SK-N-SH (cell line): ENCODE results near the gene CDC42. TPM values are rescaled to one million over a fixed set of nuclear protein-coding genes. Genes with fewer than 3 reads are reported as not detected.

ENCODE experiments used
- CTCF ChIA-PET: fragments of 300-600, 350-600 bp; formaldehyde crosslinking; extraction: SDS; loops from one replicate; lab custom pipeline; 2021; lab: Yijun Ruan, JAX
- POLR2A ChIA-PET: fragments of 350-600 bp; sonication (Branson Sonifier 250); formaldehyde crosslinking; extraction: SDS; loops from one replicate; lab custom pipeline; 2020; ENCODE audit warnings: antibody characterized with exemption, inconsistent platforms; lab: Yijun Ruan, JAX
- DNase-seq: peaks from one replicate; pipeline ENCODE4 v3.0.0; 2012
- H2AFZ ChIP-seq: fragments of 200-600 bp; sonication (generic); 2 replicates; pipeline ENCODE4 v1.8.1; 2016; ENCODE audit warnings: antibody characterized with exemption, mild to moderate bottlenecking, low read depth
- H3F3A ChIP-seq: fragments of 200-600 bp; sonication (generic); replicated peaks from 2 replicates; pipeline ENCODE3; 2016; ENCODE audit warnings: antibody characterized with exemption, mild to moderate bottlenecking; ENCODE audit not compliant: insufficient read depth
- H3K27ac ChIP-seq, 2 experiments: fragments of 200-500 bp in 1 of 2; fragments of 200-600 bp in 1 of 2; sonication (Bioruptor generic) in 1 of 2; sonication (generic), shearing (Covaris generic) in 1 of 2; 2 replicates each; pipeline versions ENCODE4 v1.5.1 to v1.6.1; 2014 to 2016; ENCODE audit warnings: low read depth in 2 of 2, inconsistent platforms in 1 of 2, low read length in 1 of 2, mild to moderate bottlenecking in 1 of 2, mixed read lengths in 1 of 2
- H3K27me3 ChIP-seq: fragments of 200-600 bp; sonication (generic), shearing (Covaris generic); 2 replicates; pipeline ENCODE4 v1.6.1; 2016; ENCODE audit warnings: mixed run types; ENCODE audit not compliant: insufficient read depth
- H3K36me3 ChIP-seq, 2 experiments: fragments of 200-500 bp in 1 of 2; fragments of 200-600 bp in 1 of 2; sonication (Bioruptor generic) in 1 of 2; sonication (generic) in 1 of 2; replicated peaks in 1 of 2; 2 replicates each; pipeline versions ENCODE3 to v1.5.1; 2014 to 2016; ENCODE audit warnings: low read length in 1 of 2, mild to moderate bottlenecking in 1 of 2; ENCODE audit not compliant: insufficient read depth in 2 of 2, control insufficient read depth in 1 of 2
- H3K4me1 ChIP-seq, 2 experiments: fragments of 200-500 bp in 1 of 2; fragments of 200-600 bp in 1 of 2; sonication (Bioruptor generic) in 1 of 2; sonication (generic), shearing (Covaris generic) in 1 of 2; 2 replicates each; pipeline versions ENCODE4 v1.5.1 to v1.6.1; 2014 to 2016; ENCODE audit warnings: low read depth in 1 of 2, low read length in 1 of 2, mixed run types in 1 of 2; ENCODE audit not compliant: insufficient read depth in 2 of 2, control insufficient read depth in 1 of 2
- H3K4me2 ChIP-seq: fragments of 200-600 bp; sonication (generic), shearing (Covaris generic); 2 replicates; pipeline ENCODE4 v1.6.1; 2017; ENCODE audit warnings: mixed run types
- H3K4me3 ChIP-seq, 2 experiments: fragments of 200-500 bp in 1 of 2; fragments of 200-600 bp in 1 of 2; sonication (Bioruptor generic) in 1 of 2; sonication (generic), shearing (Covaris generic) in 1 of 2; 2 replicates each; pipeline versions ENCODE4 v1.5.1 to v1.8.1; 2014 to 2016; ENCODE audit warnings: low read depth in 2 of 2, inconsistent platforms in 1 of 2, low read length in 1 of 2, mild to moderate bottlenecking in 1 of 2, mixed read lengths in 1 of 2, moderate library complexity in 1 of 2
- H3K79me2 ChIP-seq: fragments of 200-600 bp; sonication (generic); 2 replicates; pipeline ENCODE4 v1.8.1; 2017; ENCODE audit warnings: mild to moderate bottlenecking; ENCODE audit not compliant: insufficient read depth
- H3K9ac ChIP-seq: fragments of 200-600 bp; sonication (generic); 2 replicates; pipeline ENCODE4 v1.6.1; 2017; ENCODE audit warnings: mixed run types
- H3K9me2 ChIP-seq: fragments of 200-600 bp; sonication (generic); 2 replicates; pipeline ENCODE4 v1.6.1; 2017; ENCODE audit warnings: mixed run types
- H3K9me3 ChIP-seq: fragments of 200-600 bp; sonication (generic); 2 replicates; pipeline ENCODE4 v1.6.1; 2017; ENCODE audit warnings: mixed run types, mild to moderate bottlenecking, moderate library complexity
- H4K20me1 ChIP-seq: fragments of 200-600 bp; sonication (generic); 2 replicates; pipeline ENCODE4 v1.6.1; 2017; ENCODE audit warnings: mild to moderate bottlenecking, mixed run types; ENCODE audit not compliant: insufficient read depth
- ELF1 ChIP-seq: IDR thresholded peaks from 2 replicates; pipeline ENCODE4 v1.4.0; 2012
- EP300 ChIP-seq, 2 experiments: IDR thresholded peaks; 2 replicates each; pipeline versions ENCODE4 v1.4.0 to v1.6.1; 2012; ENCODE audit warnings: borderline replicate concordance in 1 of 2, low read depth in 1 of 2, low read length in 1 of 2
- GATA2 ChIP-seq: sonication (generic); formaldehyde crosslinking; IDR thresholded peaks from 2 replicates; pipeline ENCODE4 v1.5.0; 2020; ENCODE audit warnings: mild to moderate bottlenecking, missing genetic modification reagents
- JUND ChIP-seq: IDR thresholded peaks from 2 replicates; pipeline ENCODE4 v1.4.0; 2012
- MEF2A ChIP-seq: IDR thresholded peaks from 2 replicates; pipeline ENCODE4 v1.4.0; 2012; ENCODE audit warnings: low read depth, borderline replicate concordance
- NFIC ChIP-seq: IDR thresholded peaks from 2 replicates; pipeline ENCODE4 v1.4.0; 2012; ENCODE audit warnings: borderline replicate concordance
- NRF1 ChIP-seq: IDR thresholded peaks from 2 replicates; pipeline ENCODE4 v1.6.1; 2012; ENCODE audit warnings: low read depth, mild to moderate bottlenecking, low read length
- POLR2AphosphoS5 ChIP-seq: IDR thresholded peaks from 2 replicates; pipeline ENCODE4 v1.6.1; 2012; ENCODE audit warnings: low read depth, low read length
- RFX5 ChIP-seq: IDR thresholded peaks from 2 replicates; pipeline ENCODE4 v1.6.1; 2012; ENCODE audit warnings: mild to moderate bottlenecking, improper control_type of control experiment, low read length
- RXRA ChIP-seq: IDR thresholded peaks from 2 replicates; pipeline ENCODE4 v1.4.0; 2012; ENCODE audit warnings: low read depth, mild to moderate bottlenecking, borderline replicate concordance
- SMC3 ChIP-seq: IDR thresholded peaks from 2 replicates; pipeline ENCODE4 v1.6.1; 2012; ENCODE audit warnings: low read depth, low read length, improper control_type of control experiment
- TAF1 ChIP-seq: IDR thresholded peaks from 2 replicates; pipeline ENCODE4 v1.6.1; 2012; ENCODE audit warnings: low read depth, mild to moderate bottlenecking, low read length, moderate library complexity, borderline replicate concordance
- TCF12 ChIP-seq: IDR thresholded peaks from 2 replicates; pipeline ENCODE4 v1.4.0; 2012
- YY1 ChIP-seq: IDR thresholded peaks from 2 replicates; pipeline ENCODE4 v1.4.0; 2012; ENCODE audit warnings: low read depth, mild to moderate bottlenecking
- WGBS: methylation state at CpG from one replicate; pipeline ENCODE4 v1.1.6; 2017; ENCODE audit warnings: low lambda C conversion rate; 5-methylcytosine and 5-hydroxymethylcytosine counted together
- polyA plus RNA-seq, 3 experiments: library from polyadenylated mRNA; depleted of rRNA; stranded (reverse); fragments of >200 nt; gene quantifications; 2 replicates each; pipeline ENCODE4 v1.2.3, GENCODE V29; 2012
- TF ChIP-seq, protein P1 (sequence below): IDR thresholded peaks from 2 replicates; pipeline ENCODE4 v1.6.1; 2012; ENCODE audit warnings: mild to moderate bottlenecking, low read depth, low read length, moderate library complexity
- TF ChIP-seq, protein P2 (sequence below): fragments of 150-350 bp; IDR thresholded peaks from 2 replicates; pipeline ENCODE4 v1.6.1; 2017; ENCODE audit warnings: antibody characterized with exemption, low read length, low read depth, borderline replicate concordance
- TF ChIP-seq, protein P3 (sequence below): IDR thresholded peaks from 2 replicates; pipeline ENCODE4 v1.4.0; 2012; ENCODE audit warnings: low read depth, borderline replicate concordance
- TF ChIP-seq, protein P4 (sequence below): fragments of 150-350 bp; IDR thresholded peaks from 2 replicates; pipeline ENCODE4 v1.6.1; 2016; ENCODE audit warnings: mild to moderate bottlenecking, low read depth, low read length

The CDC42 gene
- polyA plus RNA-seq, 1 of the 3 experiments (the other 2 are of a cell fraction), result 113 TPM

DNA sequence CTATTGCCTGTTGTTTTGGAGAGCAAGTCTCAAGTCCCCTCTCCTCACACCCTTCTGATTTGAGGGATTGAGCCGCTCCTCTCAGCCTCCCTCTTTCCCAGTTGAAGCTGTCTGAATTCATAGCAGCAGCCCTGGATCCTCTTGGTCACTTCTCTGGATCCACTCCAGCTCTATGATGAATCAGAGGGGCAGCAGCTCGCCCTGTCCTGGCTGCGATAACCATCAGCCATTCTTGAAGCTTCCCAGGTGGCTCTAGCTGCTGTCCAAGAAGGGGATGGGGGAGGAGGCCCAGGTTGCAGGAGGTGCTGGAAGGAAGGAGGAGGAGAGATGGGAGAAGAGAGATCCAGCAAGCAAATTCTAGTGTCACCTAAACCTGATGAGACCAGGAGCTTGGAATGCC, 59.1 kb downstream of the CDC42 start (continued):
- TF ChIP-seq, protein P1, sequence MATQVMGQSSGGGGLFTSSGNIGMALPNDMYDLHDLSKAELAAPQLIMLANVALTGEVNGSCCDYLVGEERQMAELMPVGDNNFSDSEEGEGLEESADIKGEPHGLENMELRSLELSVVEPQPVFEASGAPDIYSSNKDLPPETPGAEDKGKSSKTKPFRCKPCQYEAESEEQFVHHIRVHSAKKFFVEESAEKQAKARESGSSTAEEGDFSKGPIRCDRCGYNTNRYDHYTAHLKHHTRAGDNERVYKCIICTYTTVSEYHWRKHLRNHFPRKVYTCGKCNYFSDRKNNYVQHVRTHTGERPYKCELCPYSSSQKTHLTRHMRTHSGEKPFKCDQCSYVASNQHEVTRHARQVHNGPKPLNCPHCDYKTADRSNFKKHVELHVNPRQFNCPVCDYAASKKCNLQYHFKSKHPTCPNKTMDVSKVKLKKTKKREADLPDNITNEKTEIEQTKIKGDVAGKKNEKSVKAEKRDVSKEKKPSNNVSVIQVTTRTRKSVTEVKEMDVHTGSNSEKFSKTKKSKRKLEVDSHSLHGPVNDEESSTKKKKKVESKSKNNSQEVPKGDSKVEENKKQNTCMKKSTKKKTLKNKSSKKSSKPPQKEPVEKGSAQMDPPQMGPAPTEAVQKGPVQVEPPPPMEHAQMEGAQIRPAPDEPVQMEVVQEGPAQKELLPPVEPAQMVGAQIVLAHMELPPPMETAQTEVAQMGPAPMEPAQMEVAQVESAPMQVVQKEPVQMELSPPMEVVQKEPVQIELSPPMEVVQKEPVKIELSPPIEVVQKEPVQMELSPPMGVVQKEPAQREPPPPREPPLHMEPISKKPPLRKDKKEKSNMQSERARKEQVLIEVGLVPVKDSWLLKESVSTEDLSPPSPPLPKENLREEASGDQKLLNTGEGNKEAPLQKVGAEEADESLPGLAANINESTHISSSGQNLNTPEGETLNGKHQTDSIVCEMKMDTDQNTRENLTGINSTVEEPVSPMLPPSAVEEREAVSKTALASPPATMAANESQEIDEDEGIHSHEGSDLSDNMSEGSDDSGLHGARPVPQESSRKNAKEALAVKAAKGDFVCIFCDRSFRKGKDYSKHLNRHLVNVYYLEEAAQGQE, result 0 out of 2 replicates have a peak, but pooled peaks have one; percentile 63
- peak; percentile 79 for TF ChIP-seq POLR2AphosphoS5
- TF ChIP-seq, protein P2, sequence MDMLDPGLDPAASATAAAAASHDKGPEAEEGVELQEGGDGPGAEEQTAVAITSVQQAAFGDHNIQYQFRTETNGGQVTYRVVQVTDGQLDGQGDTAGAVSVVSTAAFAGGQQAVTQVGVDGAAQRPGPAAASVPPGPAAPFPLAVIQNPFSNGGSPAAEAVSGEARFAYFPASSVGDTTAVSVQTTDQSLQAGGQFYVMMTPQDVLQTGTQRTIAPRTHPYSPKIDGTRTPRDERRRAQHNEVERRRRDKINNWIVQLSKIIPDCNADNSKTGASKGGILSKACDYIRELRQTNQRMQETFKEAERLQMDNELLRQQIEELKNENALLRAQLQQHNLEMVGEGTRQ, result no peak
- TF ChIP-seq YY1, result no peak
- TF ChIP-seq EP300 (IDR thresholded peaks at IDR 0.05; ENCODE audit: borderline replicate concordance in 1 of 2, low read depth in 1 of 2, low read length in 1 of 2), result peak; percentile 49 to 63; a peak in 3 of 4 replicates
- no peak; the same call in 1 of the 2 replicates for TF ChIP-seq RXRA
- no peak for TF ChIP-seq SMC3
- peak; percentile 99 for TF ChIP-seq TCF12
- no peak for TF ChIP-seq ELF1
- peak; percentile 94 for TF ChIP-seq NFIC
- no peak for TF ChIP-seq TAF1
- TF ChIP-seq, protein P3, sequence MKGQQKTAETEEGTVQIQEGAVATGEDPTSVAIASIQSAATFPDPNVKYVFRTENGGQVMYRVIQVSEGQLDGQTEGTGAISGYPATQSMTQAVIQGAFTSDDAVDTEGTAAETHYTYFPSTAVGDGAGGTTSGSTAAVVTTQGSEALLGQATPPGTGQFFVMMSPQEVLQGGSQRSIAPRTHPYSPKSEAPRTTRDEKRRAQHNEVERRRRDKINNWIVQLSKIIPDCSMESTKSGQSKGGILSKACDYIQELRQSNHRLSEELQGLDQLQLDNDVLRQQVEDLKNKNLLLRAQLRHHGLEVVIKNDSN, result no peak

DNA sequence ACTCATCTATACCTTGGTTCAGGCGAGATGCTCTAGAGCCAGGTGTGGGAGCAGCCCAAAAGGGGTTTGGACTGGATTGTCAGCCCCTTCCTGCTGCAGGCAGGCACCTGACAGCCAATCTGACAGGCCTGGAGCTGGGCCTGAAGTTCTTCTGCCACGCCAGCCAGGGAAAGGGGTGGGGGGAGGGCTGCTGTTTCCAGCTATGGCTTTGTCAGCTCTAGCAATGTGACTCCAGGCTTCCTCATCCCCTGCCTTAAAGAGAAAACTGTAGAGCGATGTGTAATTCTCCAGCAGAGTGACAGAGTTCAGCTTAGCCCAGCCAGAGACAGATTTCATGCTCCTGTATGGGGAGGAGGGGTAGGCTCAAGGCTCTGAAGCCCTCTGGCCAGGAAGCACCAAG, 60.0 kb downstream of the CDC42 start:
- DNase-seq, result no peak
- Histone ChIP-seq H3K4me2 (no peak overlapping the region), H3K4me1 (peaks cover 18 to 68% of the 10 kb centered on the region in 2 experiments), H3K4me3 (no peak overlapping the region), H2AFZ (no peak overlapping the region), H3K27me3 (no peaks in the 10 kb centered on the region), H3K9me2 (no peaks in the 10 kb centered on the region), H3F3A (no peaks in the 10 kb centered on the region), H3K79me2 (peaks cover 51% of the 10 kb centered on the region), H3K9me3 (no peaks in the 10 kb centered on the region), H3K36me3 (peaks cover 26 to 28% of the 10 kb centered on the region in 2 experiments), H4K20me1 (peaks cover 100% of the 10 kb centered on the region), H3K27ac (peak overlapping the region in 1 of 2 experiments; percentile 47; a peak in 1 of 4 replicates), H3K9ac (no peak overlapping the region)
- WGBS, result 94% methylated on average over 2 of the region's 3 CpGs
- CTCF ChIA-PET, result interaction anchor here (0.6 to 1.2 kb wide), 6 partner anchors 9 to 304 kb away, joined by 3 to 5 read pairs (median 4); no protein-coding TSS in a partner anchor
- POLR2A ChIA-PET, result no interaction called here
- TF ChIP-seq, protein P3, result no peak
- TF ChIP-seq TAF1, result no peak
- TF ChIP-seq, protein P4, sequence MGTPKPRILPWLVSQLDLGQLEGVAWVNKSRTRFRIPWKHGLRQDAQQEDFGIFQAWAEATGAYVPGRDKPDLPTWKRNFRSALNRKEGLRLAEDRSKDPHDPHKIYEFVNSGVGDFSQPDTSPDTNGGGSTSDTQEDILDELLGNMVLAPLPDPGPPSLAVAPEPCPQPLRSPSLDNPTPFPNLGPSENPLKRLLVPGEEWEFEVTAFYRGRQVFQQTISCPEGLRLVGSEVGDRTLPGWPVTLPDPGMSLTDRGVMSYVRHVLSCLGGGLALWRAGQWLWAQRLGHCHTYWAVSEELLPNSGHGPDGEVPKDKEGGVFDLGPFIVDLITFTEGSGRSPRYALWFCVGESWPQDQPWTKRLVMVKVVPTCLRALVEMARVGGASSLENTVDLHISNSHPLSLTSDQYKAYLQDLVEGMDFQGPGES, result no peak
- TF ChIP-seq, protein P2, result no peak
- no peak for TF ChIP-seq MEF2A
- TF ChIP-seq ELF1, result no peak
- TF ChIP-seq RFX5, result no peak
- TF ChIP-seq GATA2 (CRISPR knock-in tag), result no peak
- TF ChIP-seq, protein P1, result no peak
- TF ChIP-seq JUND, result no peak
- TF ChIP-seq NRF1, result no peak
